Fibroblast of gingiva (primary cell): ENCODE results near the gene GYS2.
"Not testable (repeated sequence)": the region's sequence is repeated elsewhere in the genome, so short reads cannot be mapped to it uniquely, and the experiment has no call there.

Experiments used
- DNase-seq: peaks from one replicate; pipeline ENCODE4 v3.0.0-alpha.2; 2011; ENCODE audit warnings: low read depth

GYS2 gene

GRCh38 chr12:21602774-21603173 lies 1.9 kb downstream of the GYS2 start:
- DNase-seq: no peak

- no peak for DNase-seq
Observed at GRCh38 chr12:21600196-21600595, 4.5 kb downstream of the GYS2 start.

- DNase-seq: no peak
Observed at GRCh38 chr12:21599143-21599999, 5.3 kb downstream of the GYS2 start.

GRCh38 chr12:21598651-21599050 lies 6.0 kb downstream of the GYS2 start:
- no peak for DNase-seq

- not testable (repeated sequence) for DNase-seq
Observed at GRCh38 chr12:21595356-21595755, 9.3 kb downstream of the GYS2 start.

GRCh38 chr12:21585485-21585884 lies 19.2 kb downstream of the GYS2 start:
- DNase-seq: no peak

- DNase-seq: not testable (repeated sequence)
Observed at GRCh38 chr12:21584403-21585182, 20.1 kb downstream of the GYS2 start.

GRCh38 chr12:21583587-21583986 lies 21.1 kb downstream of the GYS2 start:
- no peak for DNase-seq

- DNase-seq: no peak
Observed at GRCh38 chr12:21580748-21581516, 23.7 kb downstream of the GYS2 start.

GRCh38 chr12:21577516-21577915 lies 27.1 kb downstream of the GYS2 start:
- no peak for DNase-seq

GRCh38 chr12:21576431-21576830 lies 28.2 kb downstream of the GYS2 start:
- DNase-seq: no peak

GRCh38 chr12:21573733-21574358 lies 30.8 kb downstream of the GYS2 start:
- no peak for DNase-seq

GRCh38 chr12:21571046-21571445 lies 33.6 kb downstream of the GYS2 start:
- DNase-seq: no peak

- no peak for DNase-seq
Observed at GRCh38 chr12:21568115-21568514, 36.5 kb downstream of the GYS2 start.

GRCh38 chr12:21566907-21567394 lies 37.7 kb downstream of the GYS2 start:
- DNase-seq: no peak

GRCh38 chr12:21566223-21566906 lies 38.3 kb downstream of the GYS2 start:
- no peak for DNase-seq

- DNase-seq: no peak
Observed at GRCh38 chr12:21562859-21563258, 41.8 kb downstream of the GYS2 start.

GRCh38 chr12:21561158-21561557 lies 43.5 kb downstream of the GYS2 start:
- DNase-seq: no peak

GRCh38 chr12:21559855-21560569 lies 44.6 kb downstream of the GYS2 start:
- DNase-seq: peak; percentile 49

GRCh38 chr12:21558100-21558679 lies 46.5 kb downstream of the GYS2 start:
- DNase-seq: no peak
